ENCODE data around the gene GSDME. TPM values are rescaled to one million over a fixed set of nuclear protein-coding genes. Genes with fewer than 3 reads are reported as not detected.

Gene GSDME
- total RNA-seq, 1 experiment from 2014 or later: 7.6 TPM

- POLR2A ChIA-PET: no interaction called here
- no peaks in the 10 kb centered on the region for H3K27me3 ChIP-seq (ENCODE audit: insufficient read depth, low read length)
- peaks cover 0 to 7% of the 10 kb centered on the region in 2 experiments; a peak in 1 of 4 replicates for H3K9me3 ChIP-seq (ENCODE audit: control insufficient read depth in 1 of 2, insufficient read depth in 1 of 2, low read depth in 1 of 2, low read length in 2 of 2)
- intact Hi-C loops (cut with micrococcal nuclease): no loop called here
- TF ChIP-seq JUND (IDR thresholded peaks at IDR 0.05) (no peak), SIN3A (IDR thresholded peaks at IDR 0.05; ENCODE audit: low read depth) (no peak), YY1 (IDR thresholded peaks at IDR 0.05; ENCODE audit: extremely low read depth, insufficient replicate concordance, low read depth, low read length) (no peak), SP1 (IDR thresholded peaks at IDR 0.05; ENCODE audit: low read depth) (no peak), CEBPB (IDR thresholded peaks at IDR 0.05; ENCODE audit: low read depth) (no peak), REST (IDR thresholded peaks at IDR 0.05; ENCODE audit: low read depth) (no peak), ZFX (IDR thresholded peaks at IDR 0.05) (no peak), EGR1 (IDR thresholded peaks at IDR 0.05; ENCODE audit: low read depth) (no peak), CBX3 (IDR thresholded peaks at IDR 0.05; ENCODE audit: low read depth) (no peak), RAD21 (IDR thresholded peaks at IDR 0.05; ENCODE audit: low read depth) (no peak), ZNF274 (IDR thresholded peaks at IDR 0.05; ENCODE audit: low read depth, low read length) (no peak), POLR2AphosphoS5 (IDR thresholded peaks at IDR 0.05; ENCODE audit: low read depth, low read length) (no peak), ATF3 (IDR thresholded peaks at IDR 0.05) (no peak)
- RAD21 ChIA-PET (ENCODE audit: low non-redundant PET in 1 of 2, low total read pairs in 2 of 2, uncharacterized antibody in 2 of 2, unreplicated experiment in 2 of 2): no interaction called here
- no peak overlapping the region for H3K4me2 ChIP-seq (ENCODE audit: low read length)
- H4K20me1 ChIP-seq (ENCODE audit: insufficient read depth): no peaks in the 10 kb centered on the region
- no TSS peak for BruUV-seq (replicated peaks)
- H3K79me2 ChIP-seq (ENCODE audit: insufficient read depth, low read length): no peaks in the 10 kb centered on the region
- no peak overlapping the region for H3K9ac ChIP-seq (ENCODE audit: low read length)
- H3K36me3 ChIP-seq (ENCODE audit: control insufficient read depth in 1 of 2, insufficient read depth in 2 of 2, low read length in 2 of 2): no peaks in the 10 kb centered on the region
- no peak overlapping the region for H3K4me3 ChIP-seq (replicated peaks in 1 of 2; ENCODE audit: low read depth in 1 of 2, low read length in 2 of 2)
- CTCF ChIA-PET: no interaction called here
- H3K9me2 ChIP-seq (ENCODE audit: insufficient read depth): no peaks in the 10 kb centered on the region
- peaks cover 0 to 6% of the 10 kb centered on the region in 2 experiments; a peak in 1 of 4 replicates for H3K4me1 ChIP-seq (ENCODE audit: control insufficient read depth in 1 of 2, insufficient read depth in 2 of 2, low read length in 2 of 2)
- no peak overlapping the region for H2AFZ ChIP-seq (ENCODE audit: low read depth, low read length, poor library complexity, severe bottlenecking)
- DNase-seq (ENCODE audit: low read depth, low spot score) (no peak), ATAC-seq (no peak)
- no peak overlapping the region for H3K27ac ChIP-seq (ENCODE audit: low read depth, low read length)
Measured at GRCh38 chr7:24740871-24741270, 16.4 kb downstream of the GSDME start.
